ENCODE results near the gene CALML3.
"Not testable (repeated sequence)": the region's sequence is repeated elsewhere in the genome, so short reads cannot be mapped to it uniquely, and the experiment has no call there.

The CALML3 gene

GRCh38 chr10:5556576-5556975 lies 31.8 kb downstream of the CALML3 start:
- no peak overlapping the region for H3K4me2 ChIP-seq (ENCODE audit: low read length)
- no peaks in the 10 kb centered on the region for H3K9me2 ChIP-seq (ENCODE audit: low read depth, low read length)
- H3K27ac ChIP-seq (ENCODE audit: low read depth, low read length, poor library complexity, severe bottlenecking): no peak overlapping the region
- no peak for TF ChIP-seq EZH2 (IDR thresholded peaks at IDR 0.05; ENCODE audit: borderline replicate concordance, low read length)
- TF ChIP-seq, protein P1, sequence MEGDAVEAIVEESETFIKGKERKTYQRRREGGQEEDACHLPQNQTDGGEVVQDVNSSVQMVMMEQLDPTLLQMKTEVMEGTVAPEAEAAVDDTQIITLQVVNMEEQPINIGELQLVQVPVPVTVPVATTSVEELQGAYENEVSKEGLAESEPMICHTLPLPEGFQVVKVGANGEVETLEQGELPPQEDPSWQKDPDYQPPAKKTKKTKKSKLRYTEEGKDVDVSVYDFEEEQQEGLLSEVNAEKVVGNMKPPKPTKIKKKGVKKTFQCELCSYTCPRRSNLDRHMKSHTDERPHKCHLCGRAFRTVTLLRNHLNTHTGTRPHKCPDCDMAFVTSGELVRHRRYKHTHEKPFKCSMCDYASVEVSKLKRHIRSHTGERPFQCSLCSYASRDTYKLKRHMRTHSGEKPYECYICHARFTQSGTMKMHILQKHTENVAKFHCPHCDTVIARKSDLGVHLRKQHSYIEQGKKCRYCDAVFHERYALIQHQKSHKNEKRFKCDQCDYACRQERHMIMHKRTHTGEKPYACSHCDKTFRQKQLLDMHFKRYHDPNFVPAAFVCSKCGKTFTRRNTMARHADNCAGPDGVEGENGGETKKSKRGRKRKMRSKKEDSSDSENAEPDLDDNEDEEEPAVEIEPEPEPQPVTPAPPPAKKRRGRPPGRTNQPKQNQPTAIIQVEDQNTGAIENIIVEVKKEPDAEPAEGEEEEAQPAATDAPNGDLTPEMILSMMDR (IDR thresholded peaks at IDR 0.05; ENCODE audit: low read length): no peak
- no peak overlapping the region for H3K9ac ChIP-seq (ENCODE audit: low read length)
- no peaks in the 10 kb centered on the region for H3F3A ChIP-seq (ENCODE audit: insufficient read depth, low read length)
- H3K9me3 ChIP-seq (ENCODE audit: low read length): no peaks in the 10 kb centered on the region
- no peaks in the 10 kb centered on the region for H3K79me2 ChIP-seq (ENCODE audit: insufficient read depth, low read length)
- H2AFZ ChIP-seq (ENCODE audit: low read length): no peak overlapping the region
- H3K4me3 ChIP-seq (ENCODE audit: low read depth, low read length, poor library complexity, severe bottlenecking): no peak overlapping the region
- no peaks in the 10 kb centered on the region for H3K36me3 ChIP-seq (ENCODE audit: insufficient read depth, low read length)
- H3K27me3 ChIP-seq (ENCODE audit: insufficient read depth, low read length): 0 out of 2 replicates have a peak, but pooled peaks cover 7% of the 10 kb centered on the region
- no peaks in the 10 kb centered on the region for H4K20me1 ChIP-seq (ENCODE audit: insufficient read depth, low read length)
- H3K4me1 ChIP-seq (ENCODE audit: insufficient read depth, low read length, severe bottlenecking): no peaks in the 10 kb centered on the region

- H3K27ac ChIP-seq (ENCODE audit: low read depth, low read length, poor library complexity, severe bottlenecking): no peak overlapping the region
- no peaks in the 10 kb centered on the region for H3K79me2 ChIP-seq (ENCODE audit: insufficient read depth, low read length)
- no peak overlapping the region for H2AFZ ChIP-seq (ENCODE audit: low read length)
Measured at GRCh38 chr10:5557040-5557721, 32.4 kb downstream of the CALML3 start.

DNA sequence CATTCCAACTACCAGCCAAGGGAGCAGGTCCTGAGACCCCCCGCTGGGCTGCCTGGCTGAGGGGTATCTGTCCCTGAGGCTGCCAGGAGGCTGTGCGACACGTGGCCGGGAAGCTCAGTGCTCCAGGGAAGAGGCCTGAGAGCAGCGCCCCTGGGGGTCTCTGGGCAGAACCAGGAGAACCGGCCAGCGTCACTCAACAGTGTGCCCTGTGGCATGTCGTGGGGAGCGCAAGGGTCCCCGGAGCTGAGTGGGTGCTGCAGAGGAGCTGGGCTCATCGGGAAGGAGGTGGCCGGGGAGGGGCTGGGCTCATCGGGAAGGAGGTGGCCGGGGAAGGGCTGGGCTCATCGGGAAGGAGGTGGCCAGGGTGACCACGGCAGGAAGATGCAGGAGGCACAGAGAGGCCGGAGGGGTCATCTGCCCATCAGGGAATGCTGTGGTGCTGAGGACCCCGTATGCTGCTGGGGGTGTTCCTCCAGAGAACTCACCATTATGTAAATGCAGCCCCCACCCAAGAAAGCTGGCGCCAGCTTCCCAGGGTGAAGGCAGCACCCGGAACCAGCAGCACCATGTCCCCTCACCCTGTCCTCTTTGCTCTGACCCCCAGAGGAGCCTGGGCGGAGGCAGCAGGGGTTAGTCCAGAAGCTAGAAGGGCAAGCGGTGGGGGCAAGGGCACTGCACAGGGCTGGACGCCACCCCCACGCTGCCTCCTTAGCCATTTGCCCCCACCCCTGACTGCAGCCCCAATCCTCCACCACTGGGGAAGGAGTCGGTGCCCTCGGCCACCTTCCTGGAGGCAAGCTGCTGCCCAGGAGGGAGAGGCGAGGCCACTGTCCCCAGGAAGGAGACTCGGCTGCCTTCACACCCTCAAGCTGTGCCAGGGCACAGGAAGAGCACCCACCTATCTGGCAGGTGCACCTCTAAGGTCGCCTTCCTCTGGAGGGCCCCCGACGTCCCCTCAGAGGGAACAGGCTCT lies 33.3 kb downstream of the CALML3 start:
- Histone ChIP-seq H3K9me2 (ENCODE audit: low read depth, low read length) (no peaks in the 10 kb centered on the region), H4K20me1 (ENCODE audit: insufficient read depth, low read length) (no peaks in the 10 kb centered on the region), H3K79me2 (ENCODE audit: insufficient read depth, low read length) (no peaks in the 10 kb centered on the region), H3K4me2 (ENCODE audit: low read length) (no peak overlapping the region), H3K9me3 (ENCODE audit: low read length) (no peaks in the 10 kb centered on the region), H3K4me3 (ENCODE audit: low read depth, low read length, poor library complexity, severe bottlenecking) (no peak overlapping the region), H3K36me3 (ENCODE audit: insufficient read depth, low read length) (no peaks in the 10 kb centered on the region), H3K4me1 (ENCODE audit: insufficient read depth, low read length, severe bottlenecking) (no peaks in the 10 kb centered on the region), H3K9ac (ENCODE audit: low read length) (no peak overlapping the region), H2AFZ (ENCODE audit: low read length) (no peak overlapping the region), H3K27me3 (ENCODE audit: insufficient read depth, low read length) (0 out of 2 replicates have a peak, but pooled peaks cover 7% of the 10 kb centered on the region), H3K27ac (ENCODE audit: low read depth, low read length, poor library complexity, severe bottlenecking) (no peak overlapping the region), H3F3A (ENCODE audit: insufficient read depth, low read length) (no peaks in the 10 kb centered on the region)
- TF ChIP-seq, protein P1 (IDR thresholded peaks at IDR 0.05; ENCODE audit: low read length): no peak
- no peak for TF ChIP-seq EZH2 (IDR thresholded peaks at IDR 0.05; ENCODE audit: borderline replicate concordance, low read length)

More at GRCh38 chr10:5557040-5557721, 32.4 kb downstream of the CALML3 start:
- no peaks in the 10 kb centered on the region for H3F3A ChIP-seq (ENCODE audit: insufficient read depth, low read length)
- H3K9me3 ChIP-seq (ENCODE audit: low read length): no peaks in the 10 kb centered on the region
- no peaks in the 10 kb centered on the region for H3K9me2 ChIP-seq (ENCODE audit: low read depth, low read length)
- no peak overlapping the region for H3K9ac ChIP-seq (ENCODE audit: low read length)
- H3K4me2 ChIP-seq (ENCODE audit: low read length): no peak overlapping the region
- TF ChIP-seq, protein P1 (IDR thresholded peaks at IDR 0.05; ENCODE audit: low read length): no peak
- TF ChIP-seq EZH2 (IDR thresholded peaks at IDR 0.05; ENCODE audit: borderline replicate concordance, low read length): no peak
- no peaks in the 10 kb centered on the region for H3K36me3 ChIP-seq (ENCODE audit: insufficient read depth, low read length)
- no peak overlapping the region for H3K4me3 ChIP-seq (ENCODE audit: low read depth, low read length, poor library complexity, severe bottlenecking)
- H3K4me1 ChIP-seq (ENCODE audit: insufficient read depth, low read length, severe bottlenecking): no peaks in the 10 kb centered on the region
- H4K20me1 ChIP-seq (ENCODE audit: insufficient read depth, low read length): no peaks in the 10 kb centered on the region
- 0 out of 2 replicates have a peak, but pooled peaks cover 7% of the 10 kb centered on the region for H3K27me3 ChIP-seq (ENCODE audit: insufficient read depth, low read length)

- H3K9me2 ChIP-seq (ENCODE audit: low read depth, low read length); H3F3A ChIP-seq (ENCODE audit: insufficient read depth, low read length); H3K27ac ChIP-seq (ENCODE audit: low read depth, low read length, poor library complexity, severe bottlenecking); H3K4me1 ChIP-seq (ENCODE audit: insufficient read depth, low read length, severe bottlenecking); H2AFZ ChIP-seq (ENCODE audit: low read length); H3K4me2 ChIP-seq (ENCODE audit: low read length); H3K9ac ChIP-seq (ENCODE audit: low read length); H3K27me3 ChIP-seq (ENCODE audit: insufficient read depth, low read length); H3K4me3 ChIP-seq (ENCODE audit: low read depth, low read length, poor library complexity, severe bottlenecking); H3K9me3 ChIP-seq (ENCODE audit: low read length); H3K79me2 ChIP-seq (ENCODE audit: insufficient read depth, low read length); H3K36me3 ChIP-seq (ENCODE audit: insufficient read depth, low read length); H4K20me1 ChIP-seq (ENCODE audit: insufficient read depth, low read length): not testable (repeated sequence)
Measured at GRCh38 chr10:5559022-5559421, 34.3 kb downstream of the CALML3 start.

All from OCI-LY1 (cell line).